Endothelial cell of umbilical vein (primary cell): ENCODE results near the gene MAGEA12.
"Not testable (repeated sequence)": the region's sequence is repeated elsewhere in the genome, so short reads cannot be mapped to it uniquely, and the experiment has no call there.

Experiments
- EZH2 ChIP-seq: IDR thresholded peaks from 2 replicates; pipeline ENCODE4 v1.6.1; 2012; ENCODE audit warnings: borderline replicate concordance, low read depth, mild to moderate bottlenecking, moderate library complexity, low read length, inconsistent platforms; ENCODE audit not compliant: severe bottlenecking
- GATA2 ChIP-seq: IDR thresholded peaks from 2 replicates; pipeline ENCODE4 v1.7.0; 2011; ENCODE audit warnings: low read depth, mild to moderate bottlenecking, moderate library complexity, mixed read lengths, low read length; ENCODE audit not compliant: insufficient read length, insufficient read depth
- MYC ChIP-seq: IDR thresholded peaks from one replicate; pipeline ENCODE4 v1.6.1; 2011; ENCODE audit warnings: mild to moderate bottlenecking, low read depth, low read length
- POLR2A ChIP-seq: IDR thresholded peaks from 2 replicates; pipeline ENCODE4 v1.6.1; 2012; ENCODE audit warnings: low read depth, mild to moderate bottlenecking, control low read depth, low read length
- POLR2AphosphoS5 ChIP-seq: IDR thresholded peaks from 2 replicates; pipeline ENCODE4 v1.6.1; 2012; ENCODE audit warnings: low read depth, mild to moderate bottlenecking, control low read depth, low read length, moderate library complexity; ENCODE audit not compliant: insufficient read depth
- TF ChIP-seq, protein P1 (sequence below), 2 donors: IDR thresholded peaks; 1 replicate in 1 of 2; 2 replicates in 1 of 2; pipeline ENCODE4 v1.5.1; 2011; ENCODE audit warnings: low read length in 2 of 2, mild to moderate bottlenecking in 2 of 2, moderate library complexity in 2 of 2, control low read depth in 1 of 2, inconsistent platforms in 1 of 2, low read depth in 1 of 2; ENCODE audit not compliant: insufficient read depth in 1 of 2; ENCODE audit errors: extremely low read depth in 1 of 2
- TF ChIP-seq, protein P2 (sequence below): IDR thresholded peaks from 2 replicates; pipeline ENCODE4 v1.6.1; 2011; ENCODE audit not compliant: insufficient read depth, insufficient read length

DNA sequence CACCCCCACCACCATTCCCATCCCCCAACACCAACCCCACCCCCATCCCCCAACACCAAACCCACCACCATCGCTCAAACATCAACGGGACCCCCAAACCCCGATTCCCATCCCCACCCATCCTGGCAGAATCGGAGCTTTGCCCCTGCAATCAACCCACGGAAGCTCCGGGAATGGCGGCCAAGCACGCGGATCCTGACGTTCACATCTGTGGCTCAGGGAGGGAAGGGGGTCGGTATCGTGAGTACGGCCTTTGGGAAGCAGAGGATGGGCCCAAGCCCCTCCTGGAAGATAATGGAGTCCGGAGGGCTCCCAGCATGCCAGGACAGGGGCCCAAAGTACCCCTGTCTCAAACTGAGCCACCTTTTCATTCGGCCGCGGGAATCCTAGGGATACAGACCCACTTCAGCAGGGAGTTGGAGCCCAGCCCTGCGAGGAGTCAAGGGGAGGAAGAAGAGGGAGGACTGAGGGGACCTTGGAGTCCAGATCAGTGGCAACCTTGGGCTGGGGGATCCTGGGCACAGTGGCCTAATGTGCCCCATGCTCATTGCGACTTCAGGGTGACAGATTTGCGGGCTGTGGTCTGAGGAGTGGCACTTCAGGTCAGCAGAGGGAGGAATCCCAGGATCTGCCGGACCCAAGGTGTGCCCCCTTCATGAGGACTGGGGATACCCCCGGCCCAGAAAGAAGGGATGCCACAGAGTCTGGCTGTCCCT lies 744 bp downstream of the MAGEA12 start:
- TF ChIP-seq EZH2, POLR2A, MYC, GATA2, POLR2AphosphoS5: not testable (repeated sequence)
- TF ChIP-seq, protein P1, sequence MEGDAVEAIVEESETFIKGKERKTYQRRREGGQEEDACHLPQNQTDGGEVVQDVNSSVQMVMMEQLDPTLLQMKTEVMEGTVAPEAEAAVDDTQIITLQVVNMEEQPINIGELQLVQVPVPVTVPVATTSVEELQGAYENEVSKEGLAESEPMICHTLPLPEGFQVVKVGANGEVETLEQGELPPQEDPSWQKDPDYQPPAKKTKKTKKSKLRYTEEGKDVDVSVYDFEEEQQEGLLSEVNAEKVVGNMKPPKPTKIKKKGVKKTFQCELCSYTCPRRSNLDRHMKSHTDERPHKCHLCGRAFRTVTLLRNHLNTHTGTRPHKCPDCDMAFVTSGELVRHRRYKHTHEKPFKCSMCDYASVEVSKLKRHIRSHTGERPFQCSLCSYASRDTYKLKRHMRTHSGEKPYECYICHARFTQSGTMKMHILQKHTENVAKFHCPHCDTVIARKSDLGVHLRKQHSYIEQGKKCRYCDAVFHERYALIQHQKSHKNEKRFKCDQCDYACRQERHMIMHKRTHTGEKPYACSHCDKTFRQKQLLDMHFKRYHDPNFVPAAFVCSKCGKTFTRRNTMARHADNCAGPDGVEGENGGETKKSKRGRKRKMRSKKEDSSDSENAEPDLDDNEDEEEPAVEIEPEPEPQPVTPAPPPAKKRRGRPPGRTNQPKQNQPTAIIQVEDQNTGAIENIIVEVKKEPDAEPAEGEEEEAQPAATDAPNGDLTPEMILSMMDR (IDR thresholded peaks at IDR 0.05; ENCODE audit: extremely low read depth in 1 of 2, insufficient read depth in 1 of 2, low read depth in 1 of 2, low read length in 2 of 2), result not testable (repeated sequence)
- TF ChIP-seq, protein P2, sequence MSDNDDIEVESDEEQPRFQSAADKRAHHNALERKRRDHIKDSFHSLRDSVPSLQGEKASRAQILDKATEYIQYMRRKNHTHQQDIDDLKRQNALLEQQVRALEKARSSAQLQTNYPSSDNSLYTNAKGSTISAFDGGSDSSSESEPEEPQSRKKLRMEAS, result not testable (repeated sequence)
